ENCODE results near the gene FIBCD1.
"Not testable (repeated sequence)": the region's sequence is repeated elsewhere in the genome, so short reads cannot be mapped to it uniquely, and the experiment has no call there.

The FIBCD1 gene

GRCh38 chr9:130972957-130973685, 34.1 kb upstream of the FIBCD1 start:
- DNase-seq, result no peak

- DNase-seq, result no peak
These were observed 33.4 kb upstream of the FIBCD1 start for GRCh38 chr9:130972277-130972956.

DNA sequence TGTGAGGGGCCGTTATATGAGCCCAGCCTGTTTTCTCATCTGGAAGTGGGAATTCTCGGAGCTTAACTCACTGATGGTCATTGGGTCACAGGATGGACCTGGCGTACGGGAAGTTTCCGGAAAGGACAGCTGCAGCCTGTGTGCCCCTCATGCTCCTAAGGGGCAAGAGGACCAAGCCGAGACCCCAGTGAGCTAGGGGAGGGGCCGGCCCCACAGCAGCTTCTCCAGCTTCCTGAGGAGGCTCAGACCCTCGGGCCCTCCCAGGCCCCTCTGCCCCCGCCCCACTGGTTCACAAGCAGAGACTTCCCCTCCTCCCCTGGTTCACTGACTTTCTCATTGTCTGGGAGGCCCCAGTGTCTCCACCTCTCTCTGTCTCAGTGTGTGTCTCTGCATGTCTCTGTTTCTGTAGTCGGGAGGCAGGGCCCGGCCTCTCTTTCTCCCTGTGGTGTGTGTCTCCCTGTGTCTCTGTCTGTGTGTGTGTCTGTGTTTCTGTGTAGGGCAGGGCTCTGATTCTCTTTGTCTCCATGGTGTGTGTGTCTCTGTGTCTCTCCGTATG, 32.3 kb upstream of the FIBCD1 start:
- DNase-seq, result no peak

GRCh38 chr9:130970855-130971254, 31.8 kb upstream of the FIBCD1 start:
- no peak for DNase-seq

DNA sequence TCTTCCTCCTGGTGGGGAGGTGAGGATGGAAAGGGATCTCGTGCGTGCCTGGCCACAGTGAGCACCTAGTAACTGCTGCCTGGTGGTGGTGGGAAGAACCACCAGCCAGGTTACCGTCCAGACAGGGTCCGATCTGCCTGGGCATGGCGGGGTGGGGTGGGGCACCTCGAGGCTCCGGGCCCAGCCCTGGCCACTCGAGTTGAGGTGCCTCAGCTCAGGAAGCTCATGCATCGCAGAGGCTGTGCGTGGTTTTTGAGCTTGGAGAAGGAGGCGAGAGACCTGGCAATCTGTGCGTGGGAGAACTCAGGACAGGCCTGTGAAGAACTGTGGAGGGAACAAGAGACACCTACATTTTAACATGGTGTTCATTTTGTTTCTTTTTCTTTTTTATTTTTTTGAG, 31.0 kb upstream of the FIBCD1 start:
- DNase-seq, result no peak

DNA sequence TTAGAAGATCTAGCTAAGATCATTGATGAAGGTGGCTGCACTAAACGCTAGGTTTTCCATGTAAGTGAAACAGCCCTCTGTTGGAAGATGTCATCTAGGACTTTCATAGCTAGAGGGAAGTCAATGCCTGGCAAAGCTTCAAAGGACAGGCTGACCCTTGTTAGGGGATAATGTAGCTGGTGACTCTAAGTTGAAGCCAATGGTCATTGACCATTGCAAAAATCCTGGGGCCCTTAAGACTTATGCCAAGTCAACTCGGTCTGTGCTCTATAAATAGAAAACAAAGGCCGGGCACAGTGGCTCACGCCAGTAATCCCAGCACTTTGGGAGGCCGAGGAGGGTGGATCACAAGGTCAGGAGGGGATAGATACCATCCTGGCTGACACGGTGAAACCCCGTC, 26.6 kb upstream of the FIBCD1 start:
- DNase-seq, result no peak

- no peak for DNase-seq
These were observed 24.9 kb upstream of the FIBCD1 start for GRCh38 chr9:130963916-130964315.

- DNase-seq, result no peak
These were observed 24.4 kb upstream of the FIBCD1 start for GRCh38 chr9:130963337-130963908.

DNA sequence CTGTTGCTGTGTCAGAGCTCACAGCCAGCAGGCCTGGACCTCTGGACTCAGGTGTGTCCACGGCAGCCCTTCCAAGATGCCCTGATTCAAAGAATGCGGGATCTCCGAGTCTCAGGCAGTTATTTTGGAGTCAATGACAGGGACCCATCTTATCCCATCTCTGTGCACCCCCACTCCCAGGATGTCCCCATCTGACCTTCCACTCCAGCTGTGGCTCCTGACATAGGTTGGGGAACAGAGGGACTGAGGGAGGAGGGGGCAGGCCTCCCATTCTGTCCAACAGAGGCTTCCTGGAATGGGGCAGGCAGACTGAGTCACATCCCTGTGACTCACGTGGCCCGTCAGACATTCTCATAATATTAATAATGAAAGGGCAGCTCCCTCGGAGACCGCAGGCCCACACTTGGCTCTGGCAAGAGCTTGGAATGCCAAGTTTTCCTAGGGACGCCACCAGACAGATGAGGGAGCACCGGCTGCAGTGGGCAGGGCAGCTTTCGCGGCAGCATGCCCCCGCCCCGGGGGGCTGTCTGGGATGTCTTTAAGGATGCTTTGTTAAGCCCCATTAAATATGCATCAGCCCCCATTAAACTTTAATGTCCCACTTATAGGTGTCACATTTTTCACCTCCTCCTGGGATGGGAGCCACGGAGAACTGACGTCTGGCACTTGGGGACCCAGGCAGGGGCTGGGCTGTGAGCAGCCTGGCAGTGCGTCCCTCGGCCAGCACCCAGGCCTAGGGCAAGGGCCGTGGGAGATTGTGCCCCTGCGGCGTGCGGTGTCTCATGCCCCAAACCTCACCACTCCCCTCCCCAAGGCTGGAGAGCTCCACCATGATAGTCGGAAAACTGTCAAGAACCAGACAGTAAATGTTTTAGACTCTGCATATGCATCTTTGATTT, 23.6 kb upstream of the FIBCD1 start:
- no peak for DNase-seq

DNA sequence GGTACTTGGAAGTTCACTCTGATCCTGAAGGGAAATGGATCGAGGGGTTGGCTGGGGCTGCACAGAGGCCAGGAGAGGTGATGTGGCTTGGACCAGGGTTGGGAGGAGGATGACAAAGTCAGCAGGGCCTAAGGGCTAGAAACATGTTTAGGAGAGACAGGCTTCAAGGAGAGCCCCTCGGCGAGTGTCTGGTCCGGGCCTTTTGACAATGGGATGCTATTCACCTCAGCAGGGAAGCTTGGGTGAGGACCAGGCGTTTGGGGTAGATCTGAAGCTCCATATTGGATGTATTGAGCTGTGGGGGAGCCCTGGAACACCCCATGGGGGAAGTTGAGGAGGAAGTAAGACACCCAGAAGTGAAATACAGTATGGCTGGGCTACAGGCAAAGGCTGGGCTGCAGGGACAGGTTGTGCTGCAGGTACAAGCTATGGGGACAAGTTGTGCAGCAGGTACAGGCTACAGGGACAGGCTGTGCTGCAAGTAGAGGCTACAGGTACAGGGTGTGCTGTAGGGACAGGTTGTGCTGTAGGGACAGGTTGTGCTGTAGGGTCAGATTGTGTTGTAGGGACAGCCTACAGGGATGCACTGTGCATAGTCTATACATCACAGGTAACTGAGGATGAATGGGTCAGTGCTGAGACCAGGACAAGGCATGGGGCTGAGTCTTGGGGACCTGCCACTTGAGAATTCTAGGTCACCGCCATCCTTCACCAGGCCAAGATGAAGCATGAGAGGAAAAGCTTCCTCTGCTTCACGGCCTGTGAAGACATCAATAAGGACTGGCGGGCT, 22.7 kb upstream of the FIBCD1 start:
- DNase-seq, result no peak

DNA sequence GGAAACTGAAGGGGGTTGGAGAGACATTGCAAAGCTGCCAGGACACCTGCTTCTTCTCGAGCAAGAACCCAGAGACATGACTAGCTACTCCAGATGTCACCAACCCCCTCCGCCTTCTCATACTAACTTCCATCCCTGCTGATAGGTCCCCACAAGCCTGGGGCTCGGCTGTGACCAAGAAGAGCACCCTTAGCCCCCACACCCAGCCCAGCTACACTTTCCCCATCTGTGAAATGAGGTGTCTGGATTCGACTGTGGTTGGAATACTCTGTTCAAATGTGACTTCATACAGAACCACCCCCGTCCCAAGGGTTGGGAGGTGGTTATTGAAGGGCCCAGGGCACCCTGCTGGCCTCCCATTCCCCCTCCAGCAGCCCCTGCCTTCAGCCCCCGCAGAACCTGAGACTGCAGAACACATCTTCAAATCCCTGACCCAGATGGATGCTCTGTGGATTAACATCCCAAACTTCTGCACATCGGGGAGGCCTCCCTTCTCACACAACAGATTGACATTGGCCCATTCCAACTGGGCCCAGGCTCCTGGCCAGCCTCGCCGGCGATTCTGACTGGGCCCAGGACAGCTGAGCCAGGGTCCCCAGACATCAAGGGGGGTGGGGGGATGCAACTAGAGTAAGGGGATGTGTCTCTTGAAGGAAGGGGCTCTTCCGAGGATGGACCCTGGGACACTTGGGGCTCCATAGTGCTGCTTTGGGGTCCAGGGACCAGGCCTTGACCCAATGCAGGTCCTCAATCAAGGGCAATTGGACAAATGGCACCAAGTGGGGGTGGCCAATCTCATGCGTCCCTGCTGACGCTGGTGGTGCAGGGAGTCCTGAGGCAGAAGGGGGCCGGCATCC, 21.7 kb upstream of the FIBCD1 start:
- DNase-seq, result no peak

DNA sequence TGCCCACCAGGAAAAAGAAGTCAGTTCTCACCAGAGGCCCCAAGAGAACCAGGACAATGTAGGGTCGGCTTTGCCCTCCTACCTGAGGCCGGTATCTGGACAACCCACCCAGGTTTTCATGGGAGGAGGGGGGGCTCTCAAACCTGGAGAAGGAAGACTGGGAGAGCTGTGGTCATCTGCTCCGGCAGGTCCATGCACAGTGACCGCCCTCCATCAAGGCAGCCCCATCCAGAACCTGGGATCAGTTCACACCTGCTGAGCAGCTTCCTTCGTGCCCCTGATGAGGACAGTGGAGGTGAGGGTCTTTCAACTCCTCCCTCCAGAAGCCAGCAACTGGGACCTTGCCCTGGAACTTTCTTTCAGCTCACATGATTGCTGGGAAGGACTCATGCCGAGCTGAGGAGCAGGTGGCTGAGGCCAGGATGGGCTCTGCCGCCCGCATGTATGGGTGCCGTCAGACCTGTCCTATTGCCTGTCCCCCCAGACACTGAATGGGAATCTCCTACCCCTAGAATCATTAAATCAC, 20.8 kb upstream of the FIBCD1 start:
- no peak for DNase-seq

GRCh38 chr9:130958564-130958963, 19.5 kb upstream of the FIBCD1 start:
- DNase-seq, result not testable (repeated sequence)

GRCh38 chr9:130957451-130958203, 18.6 kb upstream of the FIBCD1 start:
- no peak for DNase-seq

DNA sequence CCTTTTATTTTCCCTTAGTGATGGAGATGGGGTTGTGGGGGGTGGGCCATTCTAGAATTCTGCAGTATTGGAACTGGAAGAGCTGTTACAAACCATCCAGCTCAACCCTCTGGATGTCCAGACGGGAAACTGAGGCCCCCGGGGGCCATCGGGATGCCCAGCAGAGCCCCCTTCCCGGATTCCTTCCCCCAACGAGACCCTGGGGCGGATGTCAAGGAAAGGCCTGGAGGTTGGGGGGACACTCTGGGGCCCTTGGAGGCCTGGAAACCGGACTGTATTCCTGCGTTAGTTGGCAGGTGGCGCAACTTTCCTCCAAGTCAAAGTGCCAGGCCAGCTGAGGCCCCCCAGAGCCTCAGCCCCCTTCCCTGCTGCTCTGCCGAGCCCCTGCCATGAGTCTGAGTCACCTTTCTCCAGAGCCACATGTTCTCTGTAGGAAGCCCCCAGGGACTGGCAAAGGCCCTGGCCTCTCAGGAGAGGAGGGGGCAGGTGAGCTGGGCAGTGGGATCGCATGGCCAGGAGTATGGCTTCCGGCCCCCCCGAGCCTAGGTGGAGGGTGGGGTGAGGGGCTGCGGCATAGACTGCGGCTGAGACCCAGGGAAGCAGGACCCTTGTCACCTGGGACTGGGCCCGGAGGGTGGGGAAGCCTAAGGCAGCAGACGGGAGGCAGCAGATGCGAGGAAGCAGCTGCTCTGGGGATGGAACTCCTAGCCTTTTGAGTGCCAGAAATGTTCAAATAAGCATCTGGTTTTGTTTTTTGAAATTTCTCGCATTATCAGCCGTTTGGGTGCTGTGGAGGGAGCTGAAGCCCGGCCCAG, 17.8 kb upstream of the FIBCD1 start:
- no peak for DNase-seq

GRCh38 chr9:130955947-130956621, 17.0 kb upstream of the FIBCD1 start:
- no peak for DNase-seq

DNA sequence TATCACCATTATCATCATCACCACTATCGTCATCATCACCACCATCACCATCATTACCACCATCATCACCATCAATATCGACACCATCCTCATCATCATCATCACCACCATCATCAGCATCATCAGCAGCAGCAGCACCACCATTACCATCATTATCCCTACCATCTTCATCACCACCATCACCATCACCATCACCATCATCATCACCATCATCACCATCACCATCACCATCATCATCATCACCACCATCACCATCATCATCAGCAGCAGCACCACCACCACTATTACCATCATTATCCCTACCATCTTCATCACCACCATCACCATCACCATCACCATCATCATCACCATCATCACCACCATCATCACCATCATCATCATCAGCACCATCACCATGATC, 15.9 kb upstream of the FIBCD1 start:
- DNase-seq, result not testable (repeated sequence)

DNA sequence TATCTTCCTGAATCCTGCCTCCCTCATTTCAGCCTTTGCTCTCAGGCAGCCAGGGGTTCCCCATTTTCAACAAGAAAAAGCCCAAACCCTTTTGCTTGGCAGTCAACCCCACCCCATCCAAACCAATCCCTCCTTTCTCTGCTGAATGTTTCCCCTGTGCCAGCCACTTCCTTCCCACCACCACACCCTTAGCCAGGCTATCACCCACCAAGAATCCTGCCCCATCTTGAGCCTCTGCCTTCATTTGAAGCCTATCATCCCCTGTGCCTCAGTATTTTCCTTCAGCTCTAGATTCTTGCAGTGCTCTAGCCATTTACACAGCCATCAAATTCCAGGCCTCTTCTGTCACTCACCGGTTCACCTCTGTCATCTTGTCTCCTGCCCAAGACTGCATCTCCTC, 15.3 kb upstream of the FIBCD1 start:
- DNase-seq, result no peak

Measured in KG1 (cell line).